Stimulated activated CD4-positive, alpha-beta T cell treated with anti-CD3 and anti-CD28 coated beads, Interleukin-1b, Interleukin-23, amount 100 ng/mL, for 1 hour (primary cell): ENCODE measurements around the gene TM4SF5.
"Not testable (repeated sequence)": the region's sequence is repeated elsewhere in the genome, so short reads cannot be mapped to it uniquely, and the experiment has no call there.

ENCODE experiments used
- DNase-seq, 2 donors: peaks; one replicate each; pipeline ENCODE4 v3.0.0-alpha.2; 2020; ENCODE audit warnings: low read depth in 2 of 2

Gene TM4SF5

DNA sequence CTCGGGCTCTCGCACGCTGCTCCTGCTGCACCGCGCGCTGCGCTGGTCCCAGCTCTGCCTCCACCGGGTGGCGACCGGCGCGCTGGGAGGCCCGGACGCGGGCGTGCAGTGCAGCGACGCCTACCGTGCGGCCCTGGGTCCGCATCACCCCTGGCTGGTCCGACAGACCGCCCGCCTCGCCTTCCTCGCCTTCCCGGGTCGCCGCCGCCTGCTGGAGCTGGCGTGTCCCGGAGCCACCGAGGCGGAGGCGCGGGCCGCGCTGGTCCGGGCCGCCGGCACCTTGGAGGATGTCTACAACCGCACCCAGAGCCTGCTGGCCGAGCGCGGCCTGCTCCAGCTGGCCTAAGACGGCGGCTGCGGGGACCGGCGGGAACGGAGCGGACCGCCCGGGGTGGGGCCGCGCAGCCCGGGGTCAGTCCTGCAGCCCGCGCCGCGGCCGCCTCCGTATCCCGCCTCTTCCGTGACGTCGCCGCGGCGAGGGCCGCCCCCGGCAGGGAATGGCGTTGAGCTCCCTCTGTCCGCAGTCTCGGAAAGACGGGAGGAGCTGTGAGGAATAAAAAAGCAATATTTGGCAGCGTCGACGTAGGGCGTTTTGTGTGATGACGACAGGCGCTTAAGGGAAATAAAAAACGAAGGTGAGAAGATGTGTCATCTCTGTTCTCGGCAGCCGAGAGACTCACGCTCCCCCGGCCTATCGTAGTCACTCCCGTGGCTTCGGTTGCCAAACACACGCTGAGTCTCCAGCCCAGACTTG lies 18.4 kb downstream of the TM4SF5 start:
- DNase-seq = peak; percentile 40 to 45

DNA sequence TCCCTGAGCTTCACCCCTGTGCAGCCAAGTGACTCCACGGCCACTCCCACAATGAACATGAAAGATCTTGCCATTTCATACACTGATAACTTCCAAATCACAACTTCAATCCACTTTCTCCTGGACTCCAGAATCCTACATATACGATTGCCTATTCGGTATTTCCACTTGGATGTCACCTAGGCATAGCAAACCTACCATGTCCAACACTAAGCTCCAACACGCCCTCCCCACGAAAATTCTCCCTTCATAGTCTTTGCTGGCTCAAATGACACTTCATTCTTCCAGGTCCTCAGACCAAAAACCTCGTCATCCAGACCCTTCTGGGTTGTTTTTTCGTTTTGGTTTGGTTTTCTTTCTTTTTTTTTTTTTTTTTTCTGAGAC lies 19.0 kb downstream of the TM4SF5 start:
- DNase-seq = no peak

DNA sequence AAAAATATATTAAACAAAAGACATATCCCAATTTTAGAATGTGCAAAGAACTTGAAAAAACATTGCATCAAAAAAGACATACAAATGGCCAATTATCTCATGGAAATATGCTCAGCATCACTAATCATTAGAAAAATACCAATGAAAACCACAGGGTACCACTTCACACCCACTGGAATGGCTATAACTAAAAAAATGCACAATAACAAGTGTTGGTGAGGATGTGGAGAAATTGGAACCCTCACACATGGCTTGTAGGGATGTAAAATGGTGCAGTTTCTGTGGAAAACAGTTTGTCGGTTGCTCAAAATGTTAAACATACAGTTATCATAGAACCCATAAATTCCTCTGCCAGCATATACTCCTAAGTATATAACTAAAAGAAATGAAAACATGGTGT lies 23.5 kb downstream of the TM4SF5 start:
- no peak for DNase-seq

DNA sequence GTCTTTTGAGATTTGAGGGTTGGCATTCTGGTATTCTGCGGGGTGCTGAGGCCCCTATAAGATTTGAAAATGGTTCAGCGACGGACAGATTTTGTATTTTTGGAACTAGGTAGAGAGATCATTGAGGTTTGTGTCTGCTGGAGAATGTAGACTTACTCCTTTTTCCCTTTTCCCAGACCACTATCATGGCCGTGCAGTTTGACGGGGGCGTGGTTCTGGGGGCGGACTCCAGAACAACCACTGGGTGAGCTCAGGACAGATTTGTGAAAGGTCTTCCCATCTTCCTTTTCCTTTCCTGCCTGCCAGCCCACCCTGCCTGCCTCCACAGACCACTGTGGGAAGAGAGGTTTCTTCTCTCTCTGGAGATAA lies 24.9 kb downstream of the TM4SF5 start:
- no peak for DNase-seq

DNA sequence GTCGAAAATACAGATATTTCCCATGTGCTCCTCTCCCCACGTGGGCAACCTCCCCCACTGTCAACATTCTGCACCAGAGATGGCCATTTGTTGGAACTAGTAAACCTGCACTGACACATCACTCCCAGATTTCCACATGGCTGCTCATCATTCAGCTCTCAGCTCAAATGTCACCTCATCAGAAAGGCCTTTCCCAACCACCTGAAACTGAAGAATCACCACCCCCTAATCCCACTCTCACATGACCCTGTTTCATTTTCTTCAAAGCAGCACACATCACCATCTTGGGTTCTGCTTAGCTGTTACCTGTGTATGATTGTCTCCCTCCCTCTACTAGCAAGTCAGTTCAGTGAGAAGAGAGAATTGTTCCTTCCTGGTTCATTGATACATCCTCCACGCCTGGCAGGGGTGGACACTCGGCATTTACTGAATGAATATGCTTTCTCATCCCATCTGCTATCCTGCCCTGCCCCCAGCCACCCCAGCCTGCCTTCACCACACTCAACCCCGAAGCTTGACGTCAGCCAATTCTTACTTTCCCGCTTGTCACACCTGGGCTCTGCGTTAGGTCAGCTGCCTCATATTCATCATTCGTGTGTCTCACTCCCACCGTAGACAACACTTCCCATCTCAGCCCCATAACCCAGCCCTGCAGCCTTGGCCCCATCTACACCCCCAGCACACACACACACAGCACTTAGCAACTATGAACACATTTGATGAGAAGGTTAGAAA lies 28.9 kb downstream of the TM4SF5 start:
- DNase-seq = no peak

DNA sequence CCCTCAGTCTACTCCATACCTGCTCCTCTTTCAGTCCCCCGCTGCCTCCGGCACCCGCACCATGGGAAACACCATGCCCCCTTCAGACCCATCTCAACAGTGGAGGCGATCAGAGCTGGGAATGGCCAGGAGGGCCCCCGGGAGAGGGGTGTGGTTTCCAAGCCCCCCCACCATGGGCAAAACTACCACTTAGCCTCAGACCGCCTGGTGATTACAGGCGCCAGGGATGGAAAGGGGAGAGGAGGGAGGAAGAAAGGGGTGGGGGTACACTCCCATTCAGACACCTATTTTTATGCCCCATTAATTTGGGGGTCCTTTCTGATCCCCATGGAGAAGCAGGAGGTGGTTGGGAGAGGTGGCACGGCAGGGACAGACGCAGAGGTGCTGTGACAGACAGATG lies 30.5 kb downstream of the TM4SF5 start, which contains the start of gene C17orf114:
C17orf114 (minus strand) TSS at position 101 of the 400 bp plus-strand sequence.
- DNase-seq = no peak

DNA sequence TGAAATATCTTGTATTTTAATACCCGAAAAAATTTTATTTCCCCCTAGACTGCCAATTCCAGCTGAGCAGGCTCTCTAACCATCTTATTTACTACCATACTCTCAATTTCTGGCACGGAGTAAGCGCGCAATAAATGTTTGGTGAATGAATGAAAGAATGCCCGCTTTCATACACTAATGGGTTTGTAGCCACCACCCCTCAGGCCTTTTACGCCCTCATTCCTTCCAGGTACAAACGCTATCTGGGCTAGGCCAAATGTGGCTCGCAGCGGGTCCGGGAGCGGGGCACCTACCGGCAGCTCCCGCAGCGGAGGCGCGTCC lies 34.7 kb downstream of the TM4SF5 start:
- DNase-seq = no peak

DNA sequence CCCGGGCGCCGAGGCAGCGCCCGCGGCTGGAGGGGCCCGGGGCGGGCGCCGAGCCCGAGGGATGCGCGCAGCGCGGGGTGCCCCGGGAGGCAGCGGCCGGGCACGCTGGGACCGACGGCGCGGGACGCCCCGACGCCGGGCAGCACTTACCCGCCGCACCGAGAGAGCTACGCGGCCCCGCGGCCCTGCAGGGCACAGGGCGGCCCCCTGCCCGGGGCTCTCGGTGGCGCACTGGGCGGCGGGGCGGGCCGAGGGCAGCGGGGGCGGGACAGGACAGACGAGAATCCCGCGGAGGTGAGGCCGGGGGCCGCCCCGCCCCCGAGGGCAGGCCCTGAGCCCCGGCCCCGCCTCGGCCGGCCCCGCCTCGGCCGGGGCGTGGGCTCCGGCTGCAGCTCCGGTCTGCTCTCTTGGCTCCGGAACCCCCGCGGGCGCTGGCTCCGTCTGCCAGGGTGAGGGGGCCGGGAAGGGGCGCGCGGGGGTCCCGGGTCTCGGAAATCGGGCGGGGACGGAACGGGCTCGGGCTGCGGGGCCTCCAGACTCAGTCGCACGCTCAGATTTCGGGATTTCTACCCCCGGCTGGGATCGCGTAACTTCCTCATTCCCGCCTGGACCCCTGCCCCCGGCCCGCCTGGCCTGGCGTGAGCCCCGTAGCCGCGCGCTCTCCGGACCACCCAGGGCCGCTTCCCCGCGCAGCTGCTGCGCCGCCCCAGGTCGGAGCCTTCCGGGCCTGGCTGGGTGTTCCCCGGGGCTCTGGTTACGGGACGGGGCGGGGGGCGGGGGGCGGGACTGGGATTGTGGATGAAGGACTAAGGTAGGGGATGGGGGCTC lies 35.3 kb downstream of the TM4SF5 start, which contains the start of gene PLD2:
PLD2 (plus strand) TSS at position 376 of the 828 bp plus-strand sequence. CDS start 621 bp downstream, outside the sequence.
- DNase-seq = peak; percentile 61 to 73

DNA sequence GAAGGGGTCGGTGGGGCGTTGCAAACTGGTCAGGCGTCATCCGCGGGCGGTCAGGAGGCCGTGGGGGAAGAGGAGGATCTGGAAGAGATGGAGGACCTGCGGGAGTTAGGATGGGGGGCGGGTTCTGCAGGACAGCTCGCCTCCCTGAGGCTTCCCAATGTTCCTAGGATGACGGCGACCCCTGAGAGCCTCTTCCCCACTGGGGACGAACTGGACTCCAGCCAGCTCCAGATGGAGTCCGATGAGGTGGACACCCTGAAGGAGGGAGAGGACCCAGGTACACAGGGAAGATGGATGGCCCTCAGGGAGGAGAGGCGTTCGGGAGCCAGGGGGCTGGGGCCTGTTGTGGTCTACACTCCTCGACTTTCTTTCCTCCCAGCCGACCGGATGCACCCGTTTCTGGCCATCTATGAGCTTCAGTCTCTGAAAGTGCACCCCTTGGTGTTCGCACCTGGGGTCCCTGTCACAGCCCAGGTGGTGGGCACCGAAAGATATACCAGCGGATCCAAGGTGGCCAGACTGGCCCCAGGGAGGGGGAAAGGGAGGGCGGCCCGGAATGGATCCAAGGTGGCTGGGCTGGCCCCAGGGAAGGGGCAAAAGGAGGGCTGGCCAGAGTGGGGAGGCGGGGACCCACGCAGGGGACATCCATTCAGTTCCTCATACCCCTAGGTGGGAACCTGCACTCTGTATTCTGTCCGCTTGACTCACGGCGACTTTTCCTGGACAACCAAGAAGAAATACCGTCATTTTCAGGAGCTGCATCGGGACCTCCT lies 36.1 kb downstream of the TM4SF5 start:
- DNase-seq = no peak

DNA sequence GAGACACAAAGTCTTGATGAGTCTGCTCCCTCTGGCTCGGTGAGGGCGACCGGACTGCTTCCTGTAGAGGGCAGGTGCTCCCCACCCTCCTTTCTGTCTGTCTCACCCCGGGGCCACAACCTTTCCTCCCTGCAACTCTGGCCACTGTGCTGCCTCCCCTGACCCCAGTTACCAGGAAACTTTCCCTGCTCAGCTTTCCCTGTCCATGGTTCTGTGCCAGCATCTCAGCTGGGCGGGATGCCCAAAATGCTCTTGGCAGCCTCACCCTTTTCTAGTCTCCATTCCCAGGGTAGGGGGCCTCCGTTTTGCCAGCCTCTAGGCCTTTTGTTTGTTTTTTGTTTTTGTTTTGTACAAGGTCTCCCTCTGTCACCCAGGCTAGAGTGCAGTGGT lies 36.7 kb downstream of the TM4SF5 start:
- no peak for DNase-seq

DNA sequence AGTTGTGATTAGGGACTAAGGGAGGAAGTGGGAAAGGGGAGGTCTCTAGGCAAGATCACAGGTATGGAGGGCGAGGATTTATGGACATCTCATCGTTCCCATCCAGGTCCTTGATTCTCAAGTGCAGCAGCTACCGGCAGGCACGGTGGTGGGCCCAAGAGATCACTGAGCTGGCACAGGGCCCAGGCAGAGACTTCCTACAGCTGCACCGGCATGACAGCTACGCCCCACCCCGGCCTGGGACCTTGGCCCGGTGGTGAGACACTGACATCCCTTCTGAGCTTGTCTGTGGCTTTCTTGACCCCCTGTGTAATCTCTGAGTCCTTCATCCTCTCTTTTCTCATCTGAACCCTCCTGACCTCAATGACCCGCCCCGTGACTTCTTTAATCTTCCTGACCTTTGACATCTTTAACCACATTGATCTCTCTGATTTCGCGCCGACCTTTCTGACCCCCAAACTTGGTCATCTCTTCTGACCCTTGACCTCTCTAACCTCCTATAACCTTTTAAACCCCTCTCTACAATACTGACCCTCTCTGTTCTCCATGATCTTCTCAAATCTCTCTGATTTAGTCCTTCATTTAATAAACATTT lies 39.1 kb downstream of the TM4SF5 start:
- no peak for DNase-seq

DNA sequence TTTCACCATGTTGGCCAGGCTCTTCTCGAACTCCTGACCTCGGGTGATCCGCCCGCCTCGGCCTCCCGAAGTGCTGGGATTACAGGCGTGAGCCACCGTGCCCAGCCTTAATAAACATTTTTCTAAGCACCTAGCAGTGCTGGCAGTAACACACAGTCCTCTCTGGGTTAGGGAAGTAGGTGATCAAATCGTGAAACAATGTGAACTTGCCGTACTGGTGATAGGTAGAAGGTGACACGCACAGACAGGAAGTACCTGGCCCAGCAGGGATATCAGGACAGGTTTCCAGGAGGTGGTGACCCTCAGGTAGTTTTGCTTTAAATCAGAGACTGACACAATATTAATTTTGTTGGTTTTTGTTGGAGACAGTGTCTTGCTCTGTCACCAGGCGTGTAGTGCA lies 39.8 kb downstream of the TM4SF5 start:
- DNase-seq = no peak

DNA sequence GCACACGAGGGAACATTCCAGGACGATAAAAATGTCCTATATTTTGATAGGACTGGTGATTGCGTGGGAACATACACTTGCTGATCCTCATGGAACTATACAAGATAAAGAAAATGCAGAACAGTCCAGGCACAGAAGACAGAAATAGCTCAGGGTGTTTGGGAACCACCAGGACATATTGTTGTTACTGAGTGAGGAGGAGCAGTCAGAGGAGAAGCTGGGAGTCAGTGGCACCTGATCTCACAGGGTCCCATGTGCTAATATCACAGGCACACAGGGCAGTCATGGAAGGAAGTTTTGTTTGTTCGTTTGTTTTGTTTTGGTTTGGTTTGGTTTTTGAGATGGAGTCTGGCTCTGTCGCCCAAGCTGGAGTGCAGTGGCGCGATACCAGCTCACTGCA lies 41.0 kb downstream of the TM4SF5 start:
- no peak for DNase-seq

DNA sequence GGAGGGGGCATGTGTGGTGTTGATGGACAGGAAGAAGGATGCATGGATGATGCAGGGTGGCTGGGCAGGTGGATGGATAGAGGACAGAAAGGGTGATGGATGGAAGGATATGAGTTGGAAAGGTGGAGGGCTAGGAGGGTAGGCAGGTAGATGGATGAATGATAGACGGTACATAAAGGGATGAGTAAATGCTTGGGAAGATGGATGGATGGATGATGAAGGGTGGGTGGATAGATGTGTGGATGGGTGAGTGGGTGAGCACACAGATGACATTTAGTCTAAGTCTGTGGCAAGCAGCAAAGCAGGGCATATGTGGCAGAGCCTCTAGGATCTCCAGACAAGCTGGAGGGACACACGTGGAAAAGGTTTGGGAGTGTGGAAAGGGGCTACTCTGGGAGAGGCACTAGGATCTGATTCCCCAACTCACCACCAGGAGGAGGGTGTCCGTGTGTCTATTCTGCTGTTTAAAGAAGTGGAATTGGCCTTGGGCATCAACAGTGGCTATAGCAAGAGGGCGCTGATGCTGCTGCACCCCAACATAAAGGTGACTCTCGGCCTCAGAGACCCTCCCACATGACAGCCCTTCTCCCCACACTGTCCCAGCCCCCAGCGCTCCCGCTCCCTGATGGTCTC lies 43.5 kb downstream of the TM4SF5 start:
- DNase-seq = no peak

DNA sequence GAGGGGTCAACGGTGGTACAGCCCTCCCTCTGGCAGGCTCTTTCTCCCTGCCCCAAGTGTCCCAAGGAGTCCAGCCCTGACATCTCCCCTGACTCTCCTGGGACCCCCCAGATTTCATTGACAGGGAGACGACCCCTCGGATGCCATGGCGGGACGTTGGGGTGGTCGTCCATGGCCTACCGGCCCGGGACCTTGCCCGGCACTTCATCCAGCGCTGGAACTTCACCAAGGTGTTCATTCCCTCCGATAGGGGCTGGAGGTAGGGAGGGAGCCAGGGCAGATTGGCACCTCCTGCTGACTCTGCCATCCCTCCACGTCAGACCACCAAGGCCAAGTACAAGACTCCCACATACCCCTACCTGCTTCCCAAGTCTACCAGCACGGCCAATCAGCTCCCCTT lies 45.1 kb downstream of the TM4SF5 start:
- no peak for DNase-seq

DNA sequence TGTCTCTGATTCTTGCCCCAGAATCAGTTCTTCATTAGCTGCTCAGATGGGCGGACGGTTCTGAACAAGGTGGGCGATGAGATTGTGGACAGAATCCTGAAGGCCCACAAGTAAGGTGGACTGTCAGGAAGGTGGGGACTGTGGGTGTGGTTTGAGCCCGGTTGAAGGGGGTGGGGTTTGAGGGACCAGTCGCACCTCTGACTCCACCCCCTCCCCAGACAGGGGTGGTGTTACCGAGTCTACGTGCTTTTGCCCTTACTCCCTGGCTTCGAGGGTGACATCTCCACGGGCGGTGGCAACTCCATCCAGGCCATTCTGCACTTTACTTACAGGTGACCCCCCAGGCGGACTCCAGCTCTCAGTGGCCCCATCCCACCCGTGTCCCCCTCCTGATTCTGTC lies 46.6 kb downstream of the TM4SF5 start:
- no peak for DNase-seq

DNA sequence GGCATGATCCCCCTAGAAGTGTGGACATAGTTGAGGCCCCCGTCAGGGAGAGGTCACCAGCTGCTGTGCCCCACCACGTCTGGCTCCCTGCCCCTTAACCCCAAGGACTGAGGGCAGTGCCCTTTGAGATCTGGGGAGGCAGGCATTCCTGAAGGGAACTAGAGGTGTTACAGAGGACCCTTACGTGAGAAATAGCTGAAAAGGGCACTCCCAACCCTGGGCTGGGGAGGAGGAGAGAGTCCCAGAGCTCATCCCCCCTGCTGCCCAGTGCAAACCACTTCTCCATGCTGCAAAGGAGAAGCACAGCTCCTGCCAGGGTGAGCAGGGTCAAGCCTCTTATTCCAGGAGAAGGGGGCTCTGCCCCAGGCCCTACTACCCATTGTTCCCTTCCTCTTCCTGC lies 51.1 kb downstream of the TM4SF5 start:
- DNase-seq = no peak

DNA sequence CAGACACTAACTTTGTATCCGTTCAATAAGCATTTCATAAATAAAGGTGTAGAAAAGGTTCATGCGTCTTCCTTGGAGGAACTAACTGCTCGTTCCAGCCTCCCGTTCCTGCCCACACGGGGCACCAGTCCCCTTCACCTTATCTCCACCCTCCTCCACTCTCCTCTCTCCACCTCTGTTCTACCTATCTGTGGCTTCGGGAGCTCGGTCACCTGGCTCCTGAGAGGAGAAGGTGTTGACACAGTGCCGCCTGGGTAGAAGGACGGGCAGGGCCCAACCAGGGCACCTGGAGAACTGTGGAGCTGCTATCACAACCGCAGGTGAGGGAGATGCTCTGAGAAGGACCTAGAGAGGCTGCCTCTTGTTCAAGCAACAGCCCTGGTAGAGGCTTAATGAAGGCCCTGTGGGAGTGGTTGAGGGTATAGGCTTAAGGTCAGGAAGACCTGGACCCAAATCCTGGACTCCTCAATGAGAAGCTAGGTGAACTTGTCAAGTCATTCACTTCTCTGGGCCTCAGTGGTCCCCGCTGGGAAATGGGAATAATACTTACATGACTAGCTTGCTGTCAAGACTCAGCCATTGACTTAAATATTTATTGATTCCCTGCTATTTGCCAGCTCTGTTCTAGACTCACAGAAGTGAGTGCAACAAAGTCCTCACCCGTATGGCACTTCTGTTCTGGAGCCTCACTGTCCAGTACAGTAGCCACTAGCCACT lies 51.8 kb downstream of the TM4SF5 start:
- no peak for DNase-seq

DNA sequence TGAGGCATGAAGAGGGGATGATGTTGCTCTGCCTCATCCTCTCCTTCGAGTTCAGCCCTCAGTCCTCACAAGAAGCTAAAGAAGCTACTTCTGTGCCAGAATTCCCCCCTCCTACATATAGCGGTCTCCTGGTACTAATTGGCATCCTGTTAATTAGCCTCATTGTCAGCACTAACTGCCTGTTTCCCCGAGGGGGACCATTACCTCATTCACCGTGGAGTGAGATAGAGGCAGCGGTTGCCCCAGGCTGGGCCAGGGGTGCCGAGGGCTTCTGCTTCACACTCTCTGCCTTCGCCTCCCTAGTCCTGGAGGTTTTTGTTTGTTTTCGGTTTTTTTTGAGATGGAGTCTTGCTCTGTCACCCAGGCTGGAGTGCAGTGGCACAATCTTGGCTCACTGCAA lies 55.7 kb downstream of the TM4SF5 start:
- DNase-seq = no peak

DNA sequence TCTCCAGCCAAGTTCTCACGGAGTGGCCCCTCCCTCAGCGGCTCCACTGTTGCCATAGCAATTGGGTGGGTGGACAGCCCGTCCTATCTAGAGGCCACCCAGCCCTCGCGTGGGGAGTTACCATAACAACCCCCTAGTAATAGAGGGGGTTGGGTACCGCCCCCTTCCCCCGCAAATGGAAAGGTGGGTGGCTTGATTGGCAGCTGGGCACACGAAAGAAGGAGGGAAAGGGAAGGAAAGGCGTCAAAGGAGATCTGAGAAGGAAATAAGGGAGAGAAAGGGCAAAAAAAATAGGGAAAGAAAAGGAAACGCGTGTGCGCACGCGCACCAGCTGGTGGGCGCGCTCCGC lies 61.1 kb downstream of the TM4SF5 start:
- DNase-seq = not testable (repeated sequence)
